ENCODE data around the gene OR51G2.

The OR51G2 gene

DNA sequence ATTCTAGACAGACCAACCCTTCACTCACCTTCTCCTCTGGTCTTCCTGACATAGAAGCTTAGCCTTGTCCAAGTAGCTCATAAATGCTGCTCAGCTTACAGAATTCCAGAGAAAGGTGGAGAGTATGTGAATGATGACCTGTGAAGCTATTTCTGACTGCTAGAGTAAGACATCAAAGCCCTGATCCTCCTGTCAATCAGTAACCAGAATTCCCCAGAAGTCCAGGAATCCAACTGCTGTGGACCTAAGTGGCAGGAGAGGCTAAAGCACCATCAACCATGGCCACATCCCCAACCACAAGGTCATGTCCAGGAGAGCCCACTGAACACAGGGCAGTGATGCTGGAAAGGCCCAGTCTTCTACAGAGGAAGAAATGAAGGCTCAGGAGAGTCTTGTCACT is 2.6 kb downstream of the OR51G2 start:
- DNase-seq = no peak
- Histone ChIP-seq H3K27ac (ENCODE audit: low read depth, low read length) (no peak overlapping the region), H4K8ac (ENCODE audit: low read depth, low read length) (no peak overlapping the region), H2AK5ac (ENCODE audit: low read length) (no peak overlapping the region), H2BK5ac (ENCODE audit: low read length) (no peak overlapping the region), H3K9ac (ENCODE audit: low read length) (no peak overlapping the region), H3K4ac (ENCODE audit: low read depth, low read length) (no peak overlapping the region), H3K27me3 (ENCODE audit: insufficient read depth, low read length, poor library complexity) (no peaks in the 10 kb centered on the region), H3K4me2 (ENCODE audit: low read length) (no peak overlapping the region), H3K79me1 (ENCODE audit: low read length) (no peaks in the 10 kb centered on the region), H3K36me3 (ENCODE audit: control insufficient read depth, insufficient read depth, low read length) (no peaks in the 10 kb centered on the region), H2BK120ac (ENCODE audit: low read depth, low read length) (no peak overlapping the region), H3K23ac (ENCODE audit: low read length) (no peak overlapping the region), H3K18ac (ENCODE audit: low read length) (no peak overlapping the region), H3K56ac (ENCODE audit: low read length) (no peak overlapping the region), H3K4me3 (ENCODE audit: low read length) (no peak overlapping the region), H3K4me1 (ENCODE audit: control insufficient read depth, low read depth, low read length) (no peaks in the 10 kb centered on the region), H2BK15ac (replicated peaks; ENCODE audit: low read depth) (no peak overlapping the region), H3K79me2 (ENCODE audit: control insufficient read depth, insufficient read depth, low read length) (no peaks in the 10 kb centered on the region), H4K5ac (ENCODE audit: low read length) (no peak overlapping the region)

DNA sequence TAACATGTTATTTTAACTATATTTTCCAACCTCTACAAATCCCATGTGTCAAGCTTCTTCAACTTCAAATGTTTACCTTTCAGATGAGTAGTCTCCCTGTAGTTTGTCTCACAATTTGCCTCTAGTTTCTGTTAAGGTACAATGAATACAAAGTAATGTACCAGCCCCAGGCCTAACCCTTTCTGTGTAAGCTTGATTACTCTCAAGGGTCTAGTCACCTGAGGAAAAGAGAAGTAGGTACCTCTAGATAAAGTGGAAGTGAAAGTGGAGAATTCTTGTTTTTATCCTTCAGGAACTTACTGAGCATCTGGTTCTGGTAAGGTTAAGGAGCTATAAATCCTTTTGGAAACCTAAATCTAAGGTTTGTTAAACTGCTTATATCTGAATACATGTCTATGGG is 15.7 kb downstream of the OR51G2 start, which contains the start of gene OR51A7:
OR51A7 (plus strand) TSS at position 300 of the 400 bp plus-strand sequence. CDS start 3,587 bp downstream, outside the sequence.
- no peak for DNase-seq
- Histone ChIP-seq H3K56ac (ENCODE audit: low read length) (no peak within 1 kb of the TSS), H2BK15ac (replicated peaks; ENCODE audit: low read depth) (no peak within 1 kb of the TSS), H3K36me3 (ENCODE audit: control insufficient read depth, insufficient read depth, low read length) (no peaks in the 10 kb centered on the region), H4K8ac (ENCODE audit: low read depth, low read length) (no peak within 1 kb of the TSS), H3K79me1 (ENCODE audit: low read length) (no peaks in the 10 kb centered on the region), H3K27me3 (ENCODE audit: insufficient read depth, low read length, poor library complexity) (no peaks in the 10 kb centered on the region), H2BK120ac (ENCODE audit: low read depth, low read length) (no peak within 1 kb of the TSS), H3K79me2 (ENCODE audit: control insufficient read depth, insufficient read depth, low read length) (no peaks in the 10 kb centered on the region), H3K23ac (ENCODE audit: low read length) (no peak within 1 kb of the TSS), H3K4me1 (ENCODE audit: control insufficient read depth, low read depth, low read length) (no peaks in the 10 kb centered on the region), H2BK5ac (ENCODE audit: low read length) (no peak within 1 kb of the TSS), H3K27ac (ENCODE audit: low read depth, low read length) (no peak within 1 kb of the TSS), H3K18ac (ENCODE audit: low read length) (no peak within 1 kb of the TSS), H2AK5ac (ENCODE audit: low read length) (no peak within 1 kb of the TSS), H3K9ac (ENCODE audit: low read length) (no peak within 1 kb of the TSS), H3K4me3 (ENCODE audit: low read length) (no peak within 1 kb of the TSS), H3K4me2 (ENCODE audit: low read length) (no peak within 1 kb of the TSS), H4K5ac (ENCODE audit: low read length) (no peak within 1 kb of the TSS), H3K4ac (ENCODE audit: low read depth, low read length) (no peak within 1 kb of the TSS)

DNA sequence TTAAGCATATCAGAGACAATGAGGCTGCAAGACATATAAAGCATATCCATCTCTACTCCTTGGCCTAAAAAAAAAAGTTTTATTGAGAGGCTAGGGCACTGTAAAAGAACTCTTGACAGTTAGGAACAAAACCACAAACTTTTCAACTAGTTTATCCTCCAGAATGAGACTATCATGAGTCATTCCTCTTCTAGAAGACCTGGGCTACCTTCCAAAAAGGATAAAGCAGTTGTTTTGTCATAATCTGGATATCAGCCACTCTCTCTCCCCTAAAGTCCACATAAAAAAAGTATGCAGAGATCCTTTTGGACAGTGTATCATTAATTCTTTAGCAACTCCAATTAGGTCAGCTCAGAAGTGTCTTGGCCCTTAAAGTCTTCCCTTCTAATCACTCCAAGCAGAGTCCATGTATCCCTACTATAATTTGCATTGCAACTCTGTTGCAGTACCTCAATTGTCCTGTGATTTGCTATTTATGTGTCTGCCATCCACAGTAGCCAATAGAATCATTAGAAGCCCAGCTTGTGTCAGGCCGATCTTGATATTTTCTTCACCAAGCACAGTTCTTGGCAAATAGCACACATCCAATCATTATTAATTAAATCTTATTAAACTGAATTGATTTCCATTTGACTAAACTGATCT is 27.0 kb downstream of the OR51G2 start:
- no CpG with 5 or more reads among the region's 1 CpG for WGBS (ENCODE audit: extremely low coverage, insufficient coverage, low lambda C conversion rate)
- H3K4me1 ChIP-seq (ENCODE audit: control insufficient read depth, low read depth, low read length) = no peaks in the 10 kb centered on the region
- H3K4me2 ChIP-seq (ENCODE audit: low read length) = no peak overlapping the region
- H2BK15ac ChIP-seq (replicated peaks; ENCODE audit: low read depth) = no peak overlapping the region
- no peak overlapping the region for H4K5ac ChIP-seq (ENCODE audit: low read length)
- no peak overlapping the region for H2AK5ac ChIP-seq (ENCODE audit: low read length)
- no peak overlapping the region for H3K27ac ChIP-seq (ENCODE audit: low read depth, low read length)
- H3K9ac ChIP-seq (ENCODE audit: low read length) = no peak overlapping the region
- peak; percentile 16 for DNase-seq
- H3K56ac ChIP-seq (ENCODE audit: low read length) = no peak overlapping the region
- H4K8ac ChIP-seq (ENCODE audit: low read depth, low read length) = no peak overlapping the region
- H3K4ac ChIP-seq (ENCODE audit: low read depth, low read length) = no peak overlapping the region
- no peaks in the 10 kb centered on the region for H3K79me1 ChIP-seq (ENCODE audit: low read length)
- H3K18ac ChIP-seq (ENCODE audit: low read length) = no peak overlapping the region
- no peak overlapping the region for H3K4me3 ChIP-seq (ENCODE audit: low read length)
- H3K36me3 ChIP-seq (ENCODE audit: control insufficient read depth, insufficient read depth, low read length) = no peaks in the 10 kb centered on the region
- no peaks in the 10 kb centered on the region for H3K79me2 ChIP-seq (ENCODE audit: control insufficient read depth, insufficient read depth, low read length)
- H2BK5ac ChIP-seq (ENCODE audit: low read length) = no peak overlapping the region
- H3K23ac ChIP-seq (ENCODE audit: low read length) = no peak overlapping the region
- no peaks in the 10 kb centered on the region for H3K27me3 ChIP-seq (ENCODE audit: insufficient read depth, low read length, poor library complexity)
- H2BK120ac ChIP-seq (ENCODE audit: low read depth, low read length) = no peak overlapping the region

DNA sequence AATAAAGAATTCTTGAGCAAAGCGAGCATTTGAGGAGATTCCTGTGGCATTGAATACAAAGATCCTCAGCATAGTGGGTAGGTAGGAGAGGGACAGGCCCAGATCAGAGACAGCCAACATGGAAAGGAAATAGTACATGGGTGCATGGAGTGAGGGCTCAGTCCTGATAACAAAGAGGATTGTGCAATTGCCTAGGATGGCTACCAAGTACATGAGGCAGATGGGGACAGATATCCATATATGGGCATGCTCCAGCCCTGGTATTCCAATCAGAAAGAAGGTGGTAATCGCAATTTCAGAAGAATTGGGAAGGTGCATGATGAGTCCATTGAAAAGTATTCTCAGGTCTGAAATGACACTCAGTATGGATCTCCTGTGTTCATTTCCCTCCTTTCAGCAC is 28.9 kb downstream of the OR51G2 start:
- Histone ChIP-seq H3K79me1 (ENCODE audit: low read length) (no peaks in the 10 kb centered on the region), H3K36me3 (ENCODE audit: control insufficient read depth, insufficient read depth, low read length) (no peaks in the 10 kb centered on the region), H2AK5ac (ENCODE audit: low read length) (no peak overlapping the region), H4K5ac (ENCODE audit: low read length) (no peak overlapping the region), H3K18ac (ENCODE audit: low read length) (no peak overlapping the region), H3K4me1 (ENCODE audit: control insufficient read depth, low read depth, low read length) (no peaks in the 10 kb centered on the region), H3K23ac (ENCODE audit: low read length) (no peak overlapping the region), H3K27ac (ENCODE audit: low read depth, low read length) (no peak overlapping the region), H3K27me3 (ENCODE audit: insufficient read depth, low read length, poor library complexity) (no peaks in the 10 kb centered on the region), H3K9ac (ENCODE audit: low read length) (no peak overlapping the region), H2BK15ac (replicated peaks; ENCODE audit: low read depth) (no peak overlapping the region), H3K4me3 (ENCODE audit: low read length) (no peak overlapping the region), H3K79me2 (ENCODE audit: control insufficient read depth, insufficient read depth, low read length) (no peaks in the 10 kb centered on the region), H3K56ac (ENCODE audit: low read length) (no peak overlapping the region), H3K4ac (ENCODE audit: low read depth, low read length) (no peak overlapping the region), H3K4me2 (ENCODE audit: low read length) (no peak overlapping the region), H2BK120ac (ENCODE audit: low read depth, low read length) (no peak overlapping the region), H2BK5ac (ENCODE audit: low read length) (no peak overlapping the region), H4K8ac (ENCODE audit: low read depth, low read length) (no peak overlapping the region)
- no CpG with 5 or more reads among the region's 2 CpGs for WGBS (ENCODE audit: extremely low coverage, insufficient coverage, low lambda C conversion rate)
- no peak for DNase-seq

DNA sequence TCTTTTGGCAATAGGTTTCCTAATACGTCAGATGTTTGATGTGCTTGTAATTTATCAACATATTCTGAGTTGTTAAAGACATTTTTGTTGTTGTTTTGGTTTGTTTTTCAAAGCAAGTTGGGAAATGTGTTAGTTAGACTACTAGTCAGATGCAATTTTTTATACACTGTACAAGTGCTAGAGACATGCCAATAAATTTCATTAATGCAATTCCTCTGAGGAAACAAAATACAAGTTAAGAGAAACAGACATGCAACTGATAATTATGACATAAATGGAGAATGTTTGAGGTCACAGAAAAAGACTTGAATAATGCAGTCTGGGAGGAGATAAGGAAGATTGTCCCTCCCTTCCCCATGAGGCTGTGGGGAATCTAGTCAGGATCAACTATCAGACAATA is 31.6 kb downstream of the OR51G2 start:
- H3K27ac ChIP-seq (ENCODE audit: low read depth, low read length) = no peak overlapping the region
- no peak overlapping the region for H2BK5ac ChIP-seq (ENCODE audit: low read length)
- no peaks in the 10 kb centered on the region for H3K79me2 ChIP-seq (ENCODE audit: control insufficient read depth, insufficient read depth, low read length)
- H2AK5ac ChIP-seq (ENCODE audit: low read length) = no peak overlapping the region
- no peak overlapping the region for H3K4ac ChIP-seq (ENCODE audit: low read depth, low read length)
- no peaks in the 10 kb centered on the region for H3K4me1 ChIP-seq (ENCODE audit: control insufficient read depth, low read depth, low read length)
- H3K36me3 ChIP-seq (ENCODE audit: control insufficient read depth, insufficient read depth, low read length) = no peaks in the 10 kb centered on the region
- WGBS (ENCODE audit: extremely low coverage, insufficient coverage, low lambda C conversion rate) = no CpG with 5 or more reads among the region's 1 CpG
- no peak overlapping the region for H2BK15ac ChIP-seq (replicated peaks; ENCODE audit: low read depth)
- no peak overlapping the region for H4K8ac ChIP-seq (ENCODE audit: low read depth, low read length)
- H3K4me2 ChIP-seq (ENCODE audit: low read length) = no peak overlapping the region
- no peak overlapping the region for H3K18ac ChIP-seq (ENCODE audit: low read length)
- H3K9ac ChIP-seq (ENCODE audit: low read length) = no peak overlapping the region
- no peaks in the 10 kb centered on the region for H3K79me1 ChIP-seq (ENCODE audit: low read length)
- no peak overlapping the region for H3K56ac ChIP-seq (ENCODE audit: low read length)
- no peak overlapping the region for H3K23ac ChIP-seq (ENCODE audit: low read length)
- H3K27me3 ChIP-seq (ENCODE audit: insufficient read depth, low read length, poor library complexity) = no peaks in the 10 kb centered on the region
- DNase-seq = no peak
- no peak overlapping the region for H4K5ac ChIP-seq (ENCODE audit: low read length)
- H2BK120ac ChIP-seq (ENCODE audit: low read depth, low read length) = no peak overlapping the region
- H3K4me3 ChIP-seq (ENCODE audit: low read length) = no peak overlapping the region

DNA sequence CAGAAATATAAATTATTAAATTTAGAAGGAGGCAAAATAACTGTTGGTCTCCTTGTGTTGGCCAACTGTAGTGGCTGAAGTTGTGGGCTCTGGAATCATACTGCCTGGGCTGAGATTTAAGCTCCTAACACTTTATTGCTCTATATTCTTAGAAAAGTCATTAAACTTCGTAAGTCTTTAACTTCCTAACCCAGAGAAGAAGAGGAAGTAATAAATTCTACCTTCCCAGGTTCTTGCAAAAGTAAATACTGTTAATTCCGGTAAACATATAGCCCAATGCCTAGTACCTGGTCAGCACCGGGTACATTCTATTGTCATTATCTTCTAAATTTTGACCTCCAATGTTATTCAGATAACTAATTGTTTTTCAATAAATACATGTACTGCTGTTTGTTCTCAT is 33.0 kb downstream of the OR51G2 start:
- Histone ChIP-seq H3K27me3 (ENCODE audit: insufficient read depth, low read length, poor library complexity) (no peaks in the 10 kb centered on the region), H3K4me3 (ENCODE audit: low read length) (no peak overlapping the region), H3K56ac (ENCODE audit: low read length) (no peak overlapping the region), H3K36me3 (ENCODE audit: control insufficient read depth, insufficient read depth, low read length) (no peaks in the 10 kb centered on the region), H3K9ac (ENCODE audit: low read length) (no peak overlapping the region), H3K4ac (ENCODE audit: low read depth, low read length) (no peak overlapping the region), H3K79me1 (ENCODE audit: low read length) (no peaks in the 10 kb centered on the region), H3K18ac (ENCODE audit: low read length) (no peak overlapping the region), H2BK5ac (ENCODE audit: low read length) (no peak overlapping the region), H2BK15ac (replicated peaks; ENCODE audit: low read depth) (no peak overlapping the region), H4K8ac (ENCODE audit: low read depth, low read length) (no peak overlapping the region), H2AK5ac (ENCODE audit: low read length) (no peak overlapping the region), H3K23ac (ENCODE audit: low read length) (no peak overlapping the region), H3K4me1 (ENCODE audit: control insufficient read depth, low read depth, low read length) (no peaks in the 10 kb centered on the region), H3K27ac (ENCODE audit: low read depth, low read length) (no peak overlapping the region), H4K5ac (ENCODE audit: low read length) (no peak overlapping the region), H3K4me2 (ENCODE audit: low read length) (no peak overlapping the region), H2BK120ac (ENCODE audit: low read depth, low read length) (no peak overlapping the region), H3K79me2 (ENCODE audit: control insufficient read depth, insufficient read depth, low read length) (no peaks in the 10 kb centered on the region)
- no peak for DNase-seq
- WGBS (ENCODE audit: extremely low coverage, insufficient coverage, low lambda C conversion rate) = no CpG with 5 or more reads among the region's 3 CpGs

All from mesendoderm (in vitro differentiated cells).